A673 (cell line): Measurements from ENCODE around the gene IL1RAPL1. TPM values are rescaled to one million over a fixed set of nuclear protein-coding genes. Genes with fewer than 3 reads are reported as not detected.

ENCODE experiments used
- BruUV-seq: library from RNA; stranded (reverse); fragments of 400-500 nt; replicated peaks from 2 replicates; lab custom pipeline; 2021; lab: Mats Ljungman, UMichigan
- CTCF ChIA-PET: fragments of 300-600 bp; sonication (Branson Sonifier 250); formaldehyde crosslinking; loops from one replicate; lab custom pipeline; 2022; ENCODE audit warnings: antibody characterized with exemption; lab: Charles Lee
- POLR2A ChIA-PET: fragments of 300-600 bp; sonication (Branson Sonifier 250); formaldehyde crosslinking; loops from one replicate; lab custom pipeline; 2022; ENCODE audit warnings: antibody characterized with exemption; ENCODE audit not compliant: low non-redundant PET; lab: Charles Lee
- DNase-seq: peaks from one replicate; pipeline ENCODE4 v3.0.0-alpha.2; 2015; ENCODE audit warnings: low spot score
- H3K27ac ChIP-seq: fragments of 200-600 bp; sonication (generic); 2 replicates; pipeline ENCODE4 v1.5.1; 2016; ENCODE audit warnings: mixed run types, low read depth, mild to moderate bottlenecking, mixed read lengths, antibody characterized with exemption, low read length; ENCODE audit not compliant: poor library complexity, severe bottlenecking
- H3K27me3 ChIP-seq: fragments of 200-600 bp; sonication (generic); replicated peaks from 2 replicates; pipeline ENCODE4 v1.6.1; 2017; ENCODE audit warnings: mixed run types, low read depth, mild to moderate bottlenecking, mixed read lengths, antibody characterized with exemption, low read length; ENCODE audit not compliant: insufficient read depth, poor library complexity
- H3K36me3 ChIP-seq: fragments of 200-600 bp; sonication (generic); 2 replicates; pipeline ENCODE4 v1.6.1; 2016; ENCODE audit warnings: mixed run types, mild to moderate bottlenecking, mixed read lengths, antibody characterized with exemption, low read length; ENCODE audit not compliant: insufficient read depth, poor library complexity, severe bottlenecking
- H3K4me1 ChIP-seq: fragments of 200-600 bp; sonication (generic); 2 replicates; pipeline ENCODE4 v1.6.1; 2017; ENCODE audit warnings: mixed run types, mild to moderate bottlenecking, mixed read lengths, antibody characterized with exemption, low read length; ENCODE audit not compliant: insufficient read depth, poor library complexity, severe bottlenecking
- H3K4me3 ChIP-seq: fragments of 200-600 bp; sonication (generic); 2 replicates; pipeline ENCODE4 v1.5.1; 2016; ENCODE audit warnings: low read depth, mixed run types, mild to moderate bottlenecking, mixed read lengths, low read length; ENCODE audit not compliant: poor library complexity, severe bottlenecking
- H3K9me3 ChIP-seq: fragments of 200-600 bp; sonication (generic); 2 replicates; pipeline ENCODE4 v1.6.1; 2016; ENCODE audit warnings: mixed run types, low read depth, mild to moderate bottlenecking, mixed read lengths, antibody characterized with exemption, low read length; ENCODE audit not compliant: poor library complexity, severe bottlenecking
- EZH2 ChIP-seq: fragments of 200-600 bp; sonication (generic); IDR thresholded peaks from 2 replicates; pipeline ENCODE4 v1.6.1; 2017; ENCODE audit warnings: borderline replicate concordance, low read depth, mild to moderate bottlenecking, mixed read lengths, antibody characterized with exemption, low read length; ENCODE audit not compliant: poor library complexity, severe bottlenecking
- intact Hi-C: fragments of 100-400 bp; cut with micrococcal nuclease; formaldehyde crosslinking; loops from one replicate; pipeline ENCODE4 v1.10.0; 2022; ENCODE audit not compliant: unreplicated experiment
- total RNA-seq: library from RNA; stranded (reverse); gene quantifications from 2 replicates; pipeline ENCODE4 v1.2.3, GENCODE V29; 2021
- TF ChIP-seq, protein P1 (sequence below): fragments of 300-800, 200-600 bp; sonication (generic); conservative IDR thresholded peaks from 2 replicates; pipeline ENCODE4 v1.5.1; 2017; ENCODE audit warnings: low read depth, mild to moderate bottlenecking, antibody characterized with exemption, low read length, moderate library complexity, mixed read lengths

Gene IL1RAPL1
- total RNA-seq, 1 experiment from 2014 or later, result 0.21 TPM

- Histone ChIP-seq H3K4me3 (no peak overlapping the region), H3K4me1 (no peaks in the 10 kb centered on the region), H3K27ac (no peak overlapping the region), H3K9me3 (no peaks in the 10 kb centered on the region), H3K36me3 (no peaks in the 10 kb centered on the region), H3K27me3 (peaks cover 40% of the 10 kb centered on the region)
- POLR2A ChIA-PET, result no interaction called here
- DNase-seq, result no peak
- no peak for TF ChIP-seq EZH2
- TF ChIP-seq, protein P1, sequence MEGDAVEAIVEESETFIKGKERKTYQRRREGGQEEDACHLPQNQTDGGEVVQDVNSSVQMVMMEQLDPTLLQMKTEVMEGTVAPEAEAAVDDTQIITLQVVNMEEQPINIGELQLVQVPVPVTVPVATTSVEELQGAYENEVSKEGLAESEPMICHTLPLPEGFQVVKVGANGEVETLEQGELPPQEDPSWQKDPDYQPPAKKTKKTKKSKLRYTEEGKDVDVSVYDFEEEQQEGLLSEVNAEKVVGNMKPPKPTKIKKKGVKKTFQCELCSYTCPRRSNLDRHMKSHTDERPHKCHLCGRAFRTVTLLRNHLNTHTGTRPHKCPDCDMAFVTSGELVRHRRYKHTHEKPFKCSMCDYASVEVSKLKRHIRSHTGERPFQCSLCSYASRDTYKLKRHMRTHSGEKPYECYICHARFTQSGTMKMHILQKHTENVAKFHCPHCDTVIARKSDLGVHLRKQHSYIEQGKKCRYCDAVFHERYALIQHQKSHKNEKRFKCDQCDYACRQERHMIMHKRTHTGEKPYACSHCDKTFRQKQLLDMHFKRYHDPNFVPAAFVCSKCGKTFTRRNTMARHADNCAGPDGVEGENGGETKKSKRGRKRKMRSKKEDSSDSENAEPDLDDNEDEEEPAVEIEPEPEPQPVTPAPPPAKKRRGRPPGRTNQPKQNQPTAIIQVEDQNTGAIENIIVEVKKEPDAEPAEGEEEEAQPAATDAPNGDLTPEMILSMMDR, result no peak
- CTCF ChIA-PET, result no interaction called here
- intact Hi-C loops, result loop anchor here (10.0 kb wide), 1 partner anchor 1321 kb away; no protein-coding TSS in a partner anchor
- BruUV-seq, result no TSS peak
Observed at GRCh38 chrX:28584025-28584424, 3.2 kb upstream of the IL1RAPL1 start.

DNA sequence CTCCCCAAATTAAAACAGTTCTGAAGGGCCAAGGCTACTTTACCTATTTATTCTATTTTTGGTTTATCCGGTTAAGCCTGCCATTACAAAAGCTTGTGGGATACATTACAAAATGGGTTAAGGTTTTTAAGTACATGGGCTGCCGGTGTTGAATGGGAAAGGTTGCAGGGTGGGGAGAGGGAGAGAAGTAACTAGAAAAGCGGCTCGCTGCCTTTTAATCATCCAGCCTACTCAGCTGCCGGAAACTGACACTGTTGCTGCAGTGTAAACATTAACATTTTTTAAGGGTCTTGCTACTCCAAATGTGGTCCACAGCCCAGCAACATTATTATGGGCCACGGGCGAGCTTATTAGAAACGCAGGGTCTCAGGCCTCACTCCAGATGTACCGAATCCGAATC is 1.5 kb upstream of the IL1RAPL1 start:
- POLR2A ChIA-PET, result no interaction called here
- H3K27me3 ChIP-seq, result peaks cover 58% of the 10 kb centered on the region

DNA sequence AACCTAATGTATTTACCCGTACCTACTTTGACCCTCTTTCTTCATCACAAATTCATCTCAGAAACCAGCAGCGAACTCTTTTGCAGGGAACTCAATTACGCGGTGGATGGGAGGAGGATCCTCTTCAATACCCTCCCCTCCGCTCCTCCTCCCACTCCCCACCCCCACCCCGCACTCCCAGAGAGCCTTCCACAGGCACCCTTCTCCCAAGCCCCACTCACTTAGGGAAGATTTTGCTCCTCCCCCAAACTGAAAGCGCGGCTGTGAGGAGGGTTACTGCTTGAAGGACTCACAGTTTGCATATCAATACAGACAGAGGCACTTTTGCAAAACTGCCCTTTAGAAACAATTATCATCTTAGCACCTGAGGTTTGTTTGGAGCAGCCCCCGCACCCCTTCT is 960 bp upstream of the IL1RAPL1 start:
- H3K4me3 ChIP-seq, result no peak overlapping the region
- no peaks in the 10 kb centered on the region for H3K36me3 ChIP-seq
- no peak overlapping the region for H3K27ac ChIP-seq
- H3K4me1 ChIP-seq, result no peaks in the 10 kb centered on the region
- no peak for TF ChIP-seq EZH2
- TF ChIP-seq, protein P1, result no peak
- no peaks in the 10 kb centered on the region for H3K9me3 ChIP-seq
- BruUV-seq, result no TSS peak
- ChIA-PET POLR2A (no interaction called here), CTCF (no interaction called here)
- H3K27me3 ChIP-seq, result peaks cover 61% of the 10 kb centered on the region
- DNase-seq, result peak; percentile 1
- intact Hi-C loops, result loop anchor here (10.0 kb wide), 1 partner anchor 1319 kb away; no protein-coding TSS in a partner anchor

More for the DNA sequence above, 1.5 kb upstream of the IL1RAPL1 start:
- no peaks in the 10 kb centered on the region for H3K9me3 ChIP-seq
- no peak for DNase-seq
- no peak overlapping the region for H3K27ac ChIP-seq
- no TSS peak for BruUV-seq
- no peak for TF ChIP-seq EZH2
- TF ChIP-seq, protein P1, result no peak
- H3K36me3 ChIP-seq, result no peaks in the 10 kb centered on the region
- intact Hi-C loops, result loop anchor here (10.0 kb wide), 1 partner anchor 1319 kb away; no protein-coding TSS in a partner anchor
- no peaks in the 10 kb centered on the region for H3K4me1 ChIP-seq
- CTCF ChIA-PET, result no interaction called here
- H3K4me3 ChIP-seq, result no peak overlapping the region
